Stomach (tissue), 19 donors: ENCODE measurements around the gene NRSN2. TPM values are rescaled to one million over a fixed set of nuclear protein-coding genes. Genes with fewer than 3 reads are reported as not detected.

Source experiments
- DNase-seq, 2 donors: peaks; one replicate each; pipeline versions ENCODE4 v3.0.0 to v3.0.0-alpha.2; 2013 to 2019
- H3K27ac ChIP-seq, 5 donors: fragments of 200-600 bp in 4 of 5; sonication (generic) in 4 of 5; one replicate each; pipeline ENCODE4 v1.5.1; 2013 to 2019; ENCODE audit warnings: mild to moderate bottlenecking in 1 of 5, moderate library complexity in 1 of 5
- H3K27me3 ChIP-seq, 3 donors: fragments of 200-600 bp; sonication (generic); one replicate each; pipeline ENCODE4 v1.5.1; 2017 to 2019; ENCODE audit warnings: mixed run types in 1 of 3
- H3K36me3 ChIP-seq, 4 donors: fragments of 200-600 bp; sonication (generic); 1 replicate in 3 of 4; 2 replicates in 1 of 4; pipeline ENCODE4 v1.5.1; 2016 to 2019
- H3K4me1 ChIP-seq, 4 donors: fragments of 200-600 bp; sonication (generic); one replicate each; pipeline ENCODE4 v1.5.1; 2016 to 2019
- H3K4me3 ChIP-seq, 4 donors: fragments of 200-600 bp; sonication (generic) in 3 of 4; one replicate each; pipeline ENCODE4 v1.5.1; 2016 to 2019; ENCODE audit warnings: mild to moderate bottlenecking in 1 of 4
- H3K9me3 ChIP-seq, 4 donors: fragments of 200-600 bp; sonication (generic); one replicate each; pipeline ENCODE4 v1.5.1; 2016 to 2019
- CTCF ChIP-seq, 7 experiments: fragments of 450-650 bp in 4 of 7; fragments of 200-600 bp in 3 of 7; sonication (generic) in 3 of 7; IDR thresholded peaks; one replicate each; pipeline ENCODE4 v1.5.1; 2016 to 2019; ENCODE audit warnings: antibody characterized with exemption in 7 of 7, control low read depth in 2 of 7, mild to moderate bottlenecking in 1 of 7
- EP300 ChIP-seq: sonication (generic); formaldehyde crosslinking; IDR thresholded peaks from one replicate; pipeline ENCODE4 v1.6.1; 2017; ENCODE audit warnings: antibody characterized with exemption
- POLR2A ChIP-seq, 4 donors: fragments of 450-650 bp; IDR thresholded peaks; one replicate each; pipeline ENCODE4 v1.6.1; 2016; ENCODE audit warnings: antibody characterized with exemption in 4 of 4, control low read depth in 2 of 4, mild to moderate bottlenecking in 1 of 4, moderate library complexity in 1 of 4
- POLR2AphosphoS5 ChIP-seq, 3 donors: sonication (generic); formaldehyde crosslinking; IDR thresholded peaks; one replicate each; pipeline ENCODE4 v1.6.1; 2016; ENCODE audit warnings: antibody characterized with exemption in 3 of 3
- WGBS, 5 donors: extraction: QIAGEN DNeasy Blood & Tissue Kit in 3 of 5; methylation state at CpG; one replicate each; pipeline versions ENCODE4 v1.1.5 to v1.1.7; 2013 to 2018; 5-methylcytosine and 5-hydroxymethylcytosine counted together
- intact Hi-C: fragments of 100-400 bp; cut with DNase I; formaldehyde crosslinking; loops from one replicate; pipeline ENCODE4 v1.15.1; 2023; ENCODE audit warnings: low total_unique reads
- long read RNA-seq, 10 donors: transcript quantifications; one replicate each; lab custom pipeline, GENCODE V29; 2026
- polyA plus RNA-seq, 3 donors: library from polyadenylated mRNA; stranded (reverse); fragments of 200-250 nt; gene quantifications; one replicate each; pipeline ENCODE4 v1.2.3, GENCODE V29; 2013
- total RNA-seq, 5 donors: library from RNA; depleted of rRNA; stranded (reverse); fragments of >200 nt; gene quantifications; one replicate each; pipeline versions ENCODE4 v1.1.0 to v1.2.3, GENCODE V29; 2014 to 2016
- donor health status: healthy with polysubstance abuse.
- donor health status: Bipolar disorder and iron deficiency.
- donor health status: healthy.

The NRSN2 gene
- 10 to 100 TPM in 4 of 5 donors, under 1 TPM in 1; 0.89 to 36.5 (median 15.2) TPM for total RNA-seq
- 10 to 100 TPM in 2 of 3 donors, 1 to 10 TPM in 1; 9.8 to 21.0 (median 20.2) TPM for polyA plus RNA-seq
- long read RNA-seq, donor 1, partial matches to known transcripts, result 0 of 5 reads
- long read RNA-seq, donor 1, other reads (novel, unspliced or antisense), result 0 of 5 reads
- long read RNA-seq, donor 2, transcript NRSN2-202 (4 exons, 2,088 nt), result major isoform, 6 of 7 reads
- long read RNA-seq, donor 2, partial matches to known transcripts, result 0 of 7 reads
- long read RNA-seq, donor 2, other reads (novel, unspliced or antisense), result 0 of 7 reads
- long read RNA-seq, donor 3, partial matches to known transcripts, result 0 of 4 reads
- long read RNA-seq, donor 3, other reads (novel, unspliced or antisense), result 0 of 4 reads
- long read RNA-seq, donor 4, result 0 reads
- long read RNA-seq, donor 5, transcript NRSN2-202 (4 exons, 2,088 nt), result major isoform, 7 of 9 reads
- long read RNA-seq, donor 5, partial matches to known transcripts, result 0 of 9 reads
- long read RNA-seq, donor 5, other reads (novel, unspliced or antisense), result 0 of 9 reads
- long read RNA-seq, donor 6, transcript NRSN2-202 (4 exons, 2,088 nt), result major isoform, 12 of 19 reads
- long read RNA-seq, donor 6, partial matches to known transcripts, result 0 of 19 reads
- long read RNA-seq, donor 6, other reads (novel, unspliced or antisense), result 0 of 19 reads
- long read RNA-seq, donor 7, transcript NRSN2-202 (4 exons, 2,088 nt), result major isoform, 12 of 17 reads
- long read RNA-seq, donor 7, partial matches to known transcripts, result 0 of 17 reads
- long read RNA-seq, donor 7, other reads (novel, unspliced or antisense), result 0 of 17 reads
- long read RNA-seq, donor 8, partial matches to known transcripts, result 0 of 5 reads
- long read RNA-seq, donor 8, other reads (novel, unspliced or antisense), result 0 of 5 reads
- long read RNA-seq, donor 9, partial matches to known transcripts, result 0 of 4 reads
- long read RNA-seq, donor 9, other reads (novel, unspliced or antisense), result 0 of 4 reads
- long read RNA-seq, donor 10, partial matches to known transcripts, result 0 of 1 reads
- long read RNA-seq, donor 10, other reads (novel, unspliced or antisense), result 0 of 1 reads

GRCh38 chr20:346640-347316 lies at the start of gene NRSN2:
TSS of gene NRSN2 (plus strand) at chr20:347111. CDS start at chr20:349644, 2,533 bp downstream.
- H3K27ac ChIP-seq, result peak within 1 kb of the TSS; percentile 90 to 94 (median 94)
- TF ChIP-seq POLR2A (IDR thresholded peaks at IDR 0.05) (no peak), POLR2AphosphoS5 (IDR thresholded peaks at IDR 0.05) (peak in 1 of 3 donors; percentile 13), CTCF (IDR thresholded peaks at IDR 0.05) (no peak), EP300 (no peak)
- peaks cover 0 to 13% (median 8%) of the 10 kb centered on the region in 4 donors for H3K36me3 ChIP-seq
- H3K4me3 ChIP-seq, result peak within 1 kb of the TSS; percentile 77 to 90 (median 84)
- H3K4me1 ChIP-seq, result peaks cover 16 to 45% (median 36%) of the 10 kb centered on the region in 4 donors
- 1 to 6% (median 3%) methylated on average over 23 to 49 of the region's 50 CpGs for WGBS, 5 donors
- DNase-seq, result peak; percentile 60 to 90
- no peaks in the 10 kb centered on the region for H3K27me3 ChIP-seq
- intact Hi-C loops, result no loop called here
- peaks cover 0 to 6% (median 2%) of the 10 kb centered on the region in 4 donors for H3K9me3 ChIP-seq

DNA sequence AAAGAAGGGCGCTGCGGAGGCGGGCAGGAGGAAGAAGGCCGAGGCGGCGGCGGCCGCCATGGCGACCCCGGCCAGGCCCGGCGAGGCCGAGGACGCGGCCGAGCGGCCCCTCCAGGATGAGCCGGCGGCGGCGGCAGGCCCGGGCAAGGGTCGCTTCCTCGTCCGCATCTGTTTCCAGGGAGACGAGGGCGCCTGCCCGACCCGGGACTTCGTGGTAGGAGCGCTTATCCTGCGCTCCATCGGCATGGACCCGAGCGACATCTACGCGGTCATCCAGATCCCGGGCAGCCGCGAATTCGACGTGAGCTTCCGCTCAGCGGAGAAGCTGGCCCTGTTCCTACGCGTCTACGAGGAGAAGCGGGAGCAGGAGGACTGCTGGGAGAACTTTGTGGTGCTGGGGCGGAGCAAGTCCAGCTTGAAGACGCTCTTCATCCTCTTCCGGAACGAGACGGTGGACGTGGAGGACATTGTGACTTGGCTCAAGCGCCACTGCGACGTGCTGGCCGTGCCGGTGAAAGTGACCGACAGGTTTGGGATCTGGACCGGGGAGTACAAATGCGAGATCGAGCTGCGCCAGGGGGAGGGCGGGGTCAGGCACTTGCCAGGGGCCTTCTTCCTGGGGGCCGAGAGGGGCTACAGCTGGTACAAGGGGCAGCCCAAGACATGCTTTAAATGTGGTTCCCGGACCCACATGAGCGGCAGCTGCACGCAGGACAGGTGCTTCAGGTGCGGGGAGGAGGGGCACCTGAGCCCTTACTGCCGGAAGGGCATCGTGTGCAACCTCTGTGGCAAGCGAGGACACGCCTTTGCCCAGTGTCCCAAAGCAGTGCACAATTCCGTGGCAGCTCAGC lies 48.8 kb upstream of the NRSN2 start:
- no peaks in the 10 kb centered on the region for H3K36me3 ChIP-seq
- H3K9me3 ChIP-seq, result no peaks in the 10 kb centered on the region
- peak; percentile 66 to 84 for DNase-seq
- H3K27ac ChIP-seq, result peak overlapping the region; percentile 95 to 99 (median 95)
- TF ChIP-seq EP300 (no peak), POLR2A (IDR thresholded peaks at IDR 0.05) (peak in 1 of 4 donors; percentile 41), POLR2AphosphoS5 (IDR thresholded peaks at IDR 0.05) (peak in 2 of 3 donors; percentile 61 to 68)
- 0 to 1% (median 1%) methylated on average over 50 to 75 of the region's 75 CpGs for WGBS, 5 donors
- peak overlapping the region; percentile 76 to 97 (median 86) for H3K4me3 ChIP-seq
- H3K4me1 ChIP-seq, result peaks cover 29 to 46% (median 44%) of the 10 kb centered on the region in 4 donors
- no peaks in the 10 kb centered on the region for H3K27me3 ChIP-seq
- intact Hi-C loops, result no loop called here

DNA sequence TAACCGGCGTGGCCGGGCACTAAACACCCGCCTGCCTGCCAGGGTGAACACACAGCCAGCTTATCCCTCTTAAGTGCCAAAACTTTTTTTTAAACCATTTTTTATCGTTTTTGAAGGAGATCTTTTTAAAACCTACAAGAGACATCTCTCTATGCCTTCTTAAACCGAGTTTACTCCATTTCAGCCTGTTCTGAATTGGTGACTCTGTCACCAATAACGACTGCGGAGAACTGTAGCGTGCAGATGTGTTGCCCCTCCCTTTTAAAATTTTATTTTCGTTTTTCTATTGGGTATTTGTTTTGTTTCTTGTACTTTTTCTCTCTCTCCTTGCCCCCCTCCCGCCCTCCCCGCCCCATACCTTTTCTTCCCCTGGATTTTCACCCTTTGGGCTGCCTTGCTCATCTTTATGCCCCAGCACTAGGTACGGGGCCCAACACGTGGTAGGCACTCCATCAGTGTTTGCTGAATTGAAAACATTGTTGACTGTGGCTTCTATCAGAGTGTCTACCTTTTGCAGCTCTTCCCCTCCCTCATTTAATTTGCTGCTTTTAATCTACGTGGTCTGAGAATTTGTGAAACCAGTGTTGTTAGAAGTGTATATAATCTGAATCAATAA lies 48.0 kb upstream of the NRSN2 start:
- Histone ChIP-seq H3K27ac (peak overlapping the region; percentile 95 to 99 (median 95)), H3K9me3 (no peaks in the 10 kb centered on the region), H3K4me1 (peaks cover 29 to 46% (median 44%) of the 10 kb centered on the region in 4 donors), H3K4me3 (peak overlapping the region; percentile 76 to 97 (median 86)), H3K27me3 (no peaks in the 10 kb centered on the region), H3K36me3 (no peaks in the 10 kb centered on the region)
- no peak for DNase-seq
- WGBS, 5 donors, result 3 to 6% (median 4%) methylated on average over 15 of the region's 15 CpGs
- intact Hi-C loops, result no loop called here
- no peak for TF ChIP-seq CTCF (IDR thresholded peaks at IDR 0.05)
- TF ChIP-seq EP300, result no peak
- no peak for TF ChIP-seq POLR2A (IDR thresholded peaks at IDR 0.05)
- no peak for TF ChIP-seq POLR2AphosphoS5 (IDR thresholded peaks at IDR 0.05)
